Right lobe of liver (tissue), 4 donors: ENCODE results near the gene RARB.

ENCODE experiments used
- POLR2A ChIP-seq: fragments of 450-650 bp; IDR thresholded peaks from one replicate; pipeline ENCODE4 v1.6.1; 2017; ENCODE audit warnings: antibody characterized with exemption, mild to moderate bottlenecking
- TF ChIP-seq, protein P1 (sequence below), 4 donors: fragments of 200-600 bp in 3 of 4; fragments of 450-650 bp in 1 of 4; IDR thresholded peaks; one replicate each; pipeline versions ENCODE4 v1.5.1 to v1.8.0; 2016 to 2022; ENCODE audit warnings: antibody characterized with exemption in 4 of 4, mild to moderate bottlenecking in 2 of 4
- donor health status: DM: no; HTN: no; CAD: no.
- donor health status: DM: no; HTN: no; CAD: no.
- donor health status: DM: no; HTN: yes; CAD: no.

DNA sequence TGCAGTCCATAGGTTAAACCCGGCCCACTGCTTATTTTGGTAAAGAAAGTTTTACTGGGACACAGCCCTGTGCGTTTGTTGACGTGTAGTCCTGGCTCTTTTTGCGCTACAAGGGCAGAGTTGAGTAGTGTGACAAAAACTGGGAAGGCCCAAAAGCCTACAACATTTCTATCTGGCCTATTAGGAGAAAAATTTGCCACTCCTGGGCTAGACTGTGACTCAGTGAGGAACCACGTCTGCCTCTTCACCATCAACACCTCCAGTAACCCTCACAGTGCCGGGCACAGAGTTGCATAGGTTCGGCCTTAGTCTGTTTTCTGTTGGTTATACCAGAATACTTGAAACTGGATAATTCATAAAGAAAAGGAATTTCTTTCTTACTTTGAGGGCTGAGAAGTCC lies 126.3 kb downstream of the RARB start:
- TF ChIP-seq, protein P1, sequence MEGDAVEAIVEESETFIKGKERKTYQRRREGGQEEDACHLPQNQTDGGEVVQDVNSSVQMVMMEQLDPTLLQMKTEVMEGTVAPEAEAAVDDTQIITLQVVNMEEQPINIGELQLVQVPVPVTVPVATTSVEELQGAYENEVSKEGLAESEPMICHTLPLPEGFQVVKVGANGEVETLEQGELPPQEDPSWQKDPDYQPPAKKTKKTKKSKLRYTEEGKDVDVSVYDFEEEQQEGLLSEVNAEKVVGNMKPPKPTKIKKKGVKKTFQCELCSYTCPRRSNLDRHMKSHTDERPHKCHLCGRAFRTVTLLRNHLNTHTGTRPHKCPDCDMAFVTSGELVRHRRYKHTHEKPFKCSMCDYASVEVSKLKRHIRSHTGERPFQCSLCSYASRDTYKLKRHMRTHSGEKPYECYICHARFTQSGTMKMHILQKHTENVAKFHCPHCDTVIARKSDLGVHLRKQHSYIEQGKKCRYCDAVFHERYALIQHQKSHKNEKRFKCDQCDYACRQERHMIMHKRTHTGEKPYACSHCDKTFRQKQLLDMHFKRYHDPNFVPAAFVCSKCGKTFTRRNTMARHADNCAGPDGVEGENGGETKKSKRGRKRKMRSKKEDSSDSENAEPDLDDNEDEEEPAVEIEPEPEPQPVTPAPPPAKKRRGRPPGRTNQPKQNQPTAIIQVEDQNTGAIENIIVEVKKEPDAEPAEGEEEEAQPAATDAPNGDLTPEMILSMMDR (IDR thresholded peaks at IDR 0.05), result no peak
- TF ChIP-seq POLR2A, result no peak
